Measurements from ENCODE around the gene THBS2. TPM values are rescaled to one million over a fixed set of nuclear protein-coding genes. Genes with fewer than 3 reads are reported as not detected.

THBS2 gene
- total and polyA plus RNA-seq, 2 donors (not counting 3 experiments of a cell fraction or from before 2014, with no cell fraction given): 0.08 TPM; not detected in 1

- CTCF ChIA-PET: no interaction called here
- dilution Hi-C loops (cut with MboI; ENCODE audit: extremely low pct_ligation_motif_present, low sequenced_read_pairs): no loop called here
- intact Hi-C loops (cut with micrococcal nuclease): no loop called here
Measured at GRCh38 chr6:169254456-169255316, 1.0 kb upstream of the THBS2 start.

More at GRCh38 chr6:169254456-169255316, 1.0 kb upstream of the THBS2 start:
- BruUV-seq (replicated peaks): no TSS peak
- TF ChIP-seq, protein P1, sequence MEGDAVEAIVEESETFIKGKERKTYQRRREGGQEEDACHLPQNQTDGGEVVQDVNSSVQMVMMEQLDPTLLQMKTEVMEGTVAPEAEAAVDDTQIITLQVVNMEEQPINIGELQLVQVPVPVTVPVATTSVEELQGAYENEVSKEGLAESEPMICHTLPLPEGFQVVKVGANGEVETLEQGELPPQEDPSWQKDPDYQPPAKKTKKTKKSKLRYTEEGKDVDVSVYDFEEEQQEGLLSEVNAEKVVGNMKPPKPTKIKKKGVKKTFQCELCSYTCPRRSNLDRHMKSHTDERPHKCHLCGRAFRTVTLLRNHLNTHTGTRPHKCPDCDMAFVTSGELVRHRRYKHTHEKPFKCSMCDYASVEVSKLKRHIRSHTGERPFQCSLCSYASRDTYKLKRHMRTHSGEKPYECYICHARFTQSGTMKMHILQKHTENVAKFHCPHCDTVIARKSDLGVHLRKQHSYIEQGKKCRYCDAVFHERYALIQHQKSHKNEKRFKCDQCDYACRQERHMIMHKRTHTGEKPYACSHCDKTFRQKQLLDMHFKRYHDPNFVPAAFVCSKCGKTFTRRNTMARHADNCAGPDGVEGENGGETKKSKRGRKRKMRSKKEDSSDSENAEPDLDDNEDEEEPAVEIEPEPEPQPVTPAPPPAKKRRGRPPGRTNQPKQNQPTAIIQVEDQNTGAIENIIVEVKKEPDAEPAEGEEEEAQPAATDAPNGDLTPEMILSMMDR (IDR thresholded peaks at IDR 0.05; ENCODE audit: extremely low read depth in 1 of 2, insufficient read depth in 1 of 2, low read depth in 1 of 2, low read length in 2 of 2): no peak
- TF ChIP-seq POLR2A (IDR thresholded peaks at IDR 0.05; ENCODE audit: low read depth, low read length): no peak
- no peak for TF ChIP-seq FOS (IDR thresholded peaks at IDR 0.05; ENCODE audit: borderline replicate concordance, insufficient read depth, low read length)
- TF ChIP-seq JUN (IDR thresholded peaks at IDR 0.05; ENCODE audit: borderline replicate concordance, insufficient read depth, insufficient read length, low read depth): no peak
- no peak for TF ChIP-seq MYC (IDR thresholded peaks at IDR 0.05; ENCODE audit: low read depth, low read length)
- TF ChIP-seq MAX (IDR thresholded peaks at IDR 0.05; ENCODE audit: insufficient read depth, insufficient read length): no peak
- no peak for TF ChIP-seq EZH2 (IDR thresholded peaks at IDR 0.05; ENCODE audit: borderline replicate concordance, low read depth, low read length, severe bottlenecking)
- no peak for TF ChIP-seq POLR2AphosphoS5 (IDR thresholded peaks at IDR 0.05; ENCODE audit: insufficient read depth, low read depth, low read length)
- no peak for TF ChIP-seq GATA2 (IDR thresholded peaks at IDR 0.05; ENCODE audit: insufficient read depth, insufficient read length, low read depth, low read length)
- FAIRE-seq (no peak), DNase-seq (ENCODE audit: low read depth, low spot score) (no peak)
- H3K9me3 ChIP-seq (replicated peaks; ENCODE audit: control insufficient read depth, insufficient read depth, low read length): no peaks in the 10 kb centered on the region
- H3K27me3 ChIP-seq (ENCODE audit: control insufficient read depth in 2 of 2, insufficient read depth in 2 of 2, low read length in 2 of 2): peaks cover 0 to 3% of the 10 kb centered on the region in 2 experiments
- H2AFZ ChIP-seq (ENCODE audit: low read depth, low read length): no peak overlapping the region
- no peak overlapping the region for H3K9ac ChIP-seq (replicated peaks; ENCODE audit: extremely low read depth, insufficient read depth, low read length)
- H3K36me3 ChIP-seq (ENCODE audit: control insufficient read depth in 2 of 2, extremely low read depth in 1 of 2, insufficient read depth in 2 of 2, low read length in 2 of 2): no peaks in the 10 kb centered on the region
- no peaks in the 10 kb centered on the region for H3K79me2 ChIP-seq (ENCODE audit: control insufficient read depth, insufficient read depth, low read length)
- H3K4me1 ChIP-seq (ENCODE audit: control insufficient read depth, extremely low read depth, insufficient read depth, low read length): no peaks in the 10 kb centered on the region
- no peaks in the 10 kb centered on the region for H3K9me1 ChIP-seq (replicated peaks; ENCODE audit: control insufficient read depth, extremely low read depth, insufficient read depth, low read length)
- no peak overlapping the region for H3K4me3 ChIP-seq (replicated peaks in 1 of 3; ENCODE audit: insufficient read depth in 1 of 3, low read depth in 1 of 3, low read length in 3 of 3)
- POLR2A ChIA-PET: no interaction called here
- H3K4me2 ChIP-seq (ENCODE audit: insufficient read depth, low read length): no peak overlapping the region
- no peak overlapping the region for H3K27ac ChIP-seq (ENCODE audit: insufficient read depth, low read depth, low read length)
- H4K20me1 ChIP-seq (replicated peaks; ENCODE audit: control insufficient read depth, extremely low read depth, insufficient read depth, low read length): no peaks in the 10 kb centered on the region
